HCEC 1CT (cell line): Measurements from ENCODE around the gene ACAN.

Experiments
- DNase-seq: peaks from one replicate; pipeline ENCODE4 v3.0.0-alpha.2; 2017

ACAN gene

DNA sequence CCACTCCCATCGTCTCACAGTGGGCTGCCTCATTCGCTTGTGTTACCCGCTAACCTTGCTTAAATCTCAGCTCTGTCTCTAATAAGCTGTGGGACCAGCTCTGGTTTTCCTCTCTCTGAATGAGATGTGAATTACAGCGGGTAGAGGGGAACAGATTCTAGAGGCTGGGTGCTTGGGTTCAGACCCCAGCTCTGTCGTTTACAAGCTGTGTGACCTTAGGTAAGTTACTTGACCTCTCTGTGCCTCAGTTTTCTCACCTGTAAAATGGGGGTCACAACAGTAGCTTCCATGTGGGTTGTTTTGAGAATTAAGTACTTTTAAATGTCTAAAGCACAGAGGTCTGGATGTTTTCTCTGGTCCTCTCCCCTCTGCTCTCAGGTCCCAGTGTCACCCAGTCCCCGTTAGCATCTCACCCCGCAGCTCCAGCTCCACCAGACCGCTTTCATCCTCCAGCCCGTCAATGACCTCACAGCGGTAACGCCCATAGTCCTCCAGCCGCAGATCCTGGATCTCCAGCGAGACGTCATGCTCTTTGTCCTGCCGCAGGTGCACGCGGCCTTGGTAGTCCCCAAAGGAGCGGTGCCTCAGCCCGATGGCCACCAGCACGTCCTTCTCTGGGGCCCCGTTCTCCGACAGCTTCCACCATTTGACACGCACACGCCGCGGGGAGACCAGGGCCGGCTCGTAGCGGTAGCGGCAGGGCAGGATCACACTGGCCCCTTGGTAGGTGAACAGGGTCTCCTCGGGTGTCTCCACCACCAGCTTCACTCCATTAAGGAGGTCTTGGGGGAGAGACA lies 77.9 kb downstream of the ACAN start:
- no peak for DNase-seq

DNA sequence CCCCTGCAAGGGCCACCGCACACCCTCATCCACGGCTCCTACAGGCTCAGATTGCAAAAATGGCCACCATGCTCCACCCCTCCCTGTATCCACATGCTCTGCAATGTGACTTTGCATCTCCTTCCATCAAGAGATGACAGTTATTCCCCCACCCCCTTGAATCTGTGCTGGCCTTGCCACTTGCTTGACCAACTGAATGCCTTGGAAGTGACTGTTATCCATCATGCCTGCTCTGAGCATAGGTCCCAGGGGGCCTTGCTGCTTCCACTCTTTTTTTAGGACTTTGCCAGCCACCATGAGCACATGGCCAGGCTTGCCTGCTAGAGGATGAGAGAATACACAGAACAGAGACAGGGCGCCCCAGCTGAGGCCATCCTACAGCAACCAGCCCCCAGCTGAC lies 78.5 kb downstream of the ACAN start:
- DNase-seq = no peak

DNA sequence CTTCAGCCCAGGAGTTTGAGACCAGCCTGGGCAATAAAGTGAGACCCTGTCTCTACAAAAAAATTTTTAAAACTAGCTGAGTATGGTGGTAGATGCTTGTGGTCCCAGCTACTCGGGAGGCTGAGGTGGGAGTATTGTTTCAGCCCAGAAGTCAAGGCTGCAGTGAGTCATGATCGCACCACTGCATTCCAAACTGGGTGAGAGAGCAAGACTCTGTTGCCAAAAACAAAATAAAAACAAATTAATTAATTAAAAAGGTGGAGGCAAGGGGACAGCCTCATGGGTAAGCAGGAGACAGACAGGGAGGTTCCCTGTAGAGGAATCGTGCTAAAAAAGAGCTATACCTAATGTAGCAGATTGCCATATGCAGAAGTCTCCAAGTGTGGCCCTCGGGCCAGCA lies 79.5 kb downstream of the ACAN start:
- no peak for DNase-seq

DNA sequence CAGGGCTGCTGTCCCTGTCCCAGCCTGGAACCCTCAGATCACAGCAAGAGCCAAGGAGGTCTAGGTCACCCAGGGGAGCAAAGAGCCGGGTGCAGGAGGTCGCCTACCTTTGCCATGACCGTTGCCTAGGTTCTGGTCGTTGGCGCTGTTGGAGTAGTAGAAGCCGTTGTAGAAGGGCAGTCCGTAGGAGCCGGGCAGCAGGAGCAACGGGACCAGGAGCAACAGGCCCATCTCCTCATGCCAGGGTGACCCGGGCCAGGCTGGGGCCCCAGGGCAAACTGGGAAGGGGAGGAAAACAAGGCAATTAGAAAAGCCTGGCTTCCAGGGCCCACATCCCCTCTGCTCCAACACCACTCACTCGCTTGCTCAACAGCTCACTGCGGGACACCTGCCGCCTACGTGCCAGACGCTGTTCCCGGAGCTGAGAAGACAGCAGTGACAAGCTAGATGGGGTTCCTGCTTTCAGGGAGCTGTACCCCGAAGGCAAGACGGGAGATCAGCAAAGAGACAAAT lies 83.9 kb downstream of the ACAN start:
- no peak for DNase-seq

DNA sequence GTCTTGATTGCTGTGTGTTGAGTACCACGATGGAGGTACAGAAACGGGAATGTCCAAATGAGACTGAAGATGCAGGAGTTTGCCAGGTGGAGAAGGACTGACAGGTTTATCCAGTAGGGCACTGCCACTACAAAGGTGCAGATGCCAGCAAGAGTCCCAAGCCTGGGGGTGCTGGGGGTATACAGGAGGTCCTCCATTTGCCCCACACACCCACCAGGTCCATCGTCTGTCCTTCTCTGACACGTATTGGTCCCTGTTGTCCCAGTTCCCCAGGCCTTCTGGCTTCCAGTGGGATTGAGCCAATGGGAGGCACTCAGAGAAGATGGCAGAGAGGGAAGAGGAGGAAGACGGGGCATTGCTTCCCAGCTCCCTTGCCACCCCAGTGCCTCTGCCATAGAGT lies 85.5 kb downstream of the ACAN start:
- no peak for DNase-seq

DNA sequence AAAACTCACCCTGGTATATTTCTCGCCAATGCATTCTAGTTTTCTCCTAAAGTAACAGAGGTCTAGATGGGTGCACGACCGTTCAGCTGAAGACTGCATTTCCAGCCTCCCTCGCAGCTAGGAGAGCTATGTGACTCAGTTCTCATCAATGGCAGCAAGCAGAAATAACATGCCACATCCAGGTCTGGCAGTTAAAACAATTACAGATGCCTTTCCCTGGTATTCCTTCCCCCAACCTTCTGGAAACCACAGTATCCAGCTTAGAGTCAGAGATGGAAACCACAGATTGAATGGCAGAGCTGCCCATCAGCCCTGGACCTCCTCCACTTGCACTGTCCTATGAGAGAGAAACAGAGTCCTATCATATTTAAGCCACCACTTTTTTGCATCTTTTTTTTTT lies 87.3 kb downstream of the ACAN start:
- no peak for DNase-seq

DNA sequence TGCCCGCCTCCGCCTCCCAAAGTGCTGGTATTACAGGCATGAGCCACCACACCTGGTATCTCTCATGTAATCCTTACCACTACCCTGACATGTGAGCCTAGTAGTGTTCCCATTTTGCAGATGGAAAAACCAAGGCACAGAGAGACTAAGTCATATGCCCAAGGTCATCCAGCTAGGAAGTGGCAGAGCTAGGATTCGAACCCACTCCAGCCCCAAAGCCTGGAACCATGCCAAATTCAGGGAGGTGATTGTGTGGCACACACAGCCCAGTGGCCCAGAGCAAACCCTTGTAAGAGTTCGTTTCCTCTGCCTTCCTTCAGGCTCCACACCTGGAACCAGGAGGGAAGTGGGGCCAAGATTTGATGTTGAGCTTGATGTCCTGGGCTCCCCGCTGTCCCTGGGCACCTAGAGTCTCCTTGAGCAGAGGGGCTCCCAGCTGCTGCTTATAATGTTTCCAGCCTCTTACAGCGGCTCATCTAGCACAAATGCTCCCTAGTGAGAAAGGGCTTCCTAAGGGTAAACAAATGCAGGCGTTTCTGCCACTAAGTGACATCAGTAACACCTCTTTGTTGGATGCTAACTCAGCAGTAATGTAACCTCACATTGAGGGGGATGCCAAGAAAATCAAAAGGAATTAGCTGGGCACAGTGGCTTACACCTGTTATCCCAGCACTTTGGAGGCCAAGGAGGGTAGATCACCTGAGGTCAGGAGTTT lies 88.5 kb downstream of the ACAN start:
- no peak for DNase-seq

DNA sequence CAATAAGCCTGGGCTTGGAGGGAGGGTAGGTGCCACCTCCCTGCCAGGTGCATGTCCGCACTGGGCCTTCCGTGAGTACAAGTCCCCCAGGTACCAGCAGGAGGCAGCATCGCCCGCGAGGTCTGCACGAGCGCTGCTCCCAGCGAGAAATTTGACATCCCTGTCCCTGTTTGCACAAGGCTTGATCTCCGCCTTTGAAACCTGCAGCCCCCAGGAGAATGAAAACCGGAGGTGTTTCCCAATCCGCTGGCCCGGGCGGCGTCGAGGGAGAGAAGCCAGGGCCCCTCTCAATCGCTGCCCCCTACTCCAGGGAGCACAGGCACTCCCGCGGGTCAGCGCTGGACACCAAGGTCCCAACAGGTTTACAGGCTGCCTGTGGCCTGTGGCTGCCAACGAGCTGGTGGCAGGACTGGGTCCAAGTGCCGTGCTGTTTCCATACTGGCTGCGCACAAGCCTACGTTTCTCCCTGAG lies 91.1 kb downstream of the ACAN start:
- DNase-seq = peak; percentile 30

DNA sequence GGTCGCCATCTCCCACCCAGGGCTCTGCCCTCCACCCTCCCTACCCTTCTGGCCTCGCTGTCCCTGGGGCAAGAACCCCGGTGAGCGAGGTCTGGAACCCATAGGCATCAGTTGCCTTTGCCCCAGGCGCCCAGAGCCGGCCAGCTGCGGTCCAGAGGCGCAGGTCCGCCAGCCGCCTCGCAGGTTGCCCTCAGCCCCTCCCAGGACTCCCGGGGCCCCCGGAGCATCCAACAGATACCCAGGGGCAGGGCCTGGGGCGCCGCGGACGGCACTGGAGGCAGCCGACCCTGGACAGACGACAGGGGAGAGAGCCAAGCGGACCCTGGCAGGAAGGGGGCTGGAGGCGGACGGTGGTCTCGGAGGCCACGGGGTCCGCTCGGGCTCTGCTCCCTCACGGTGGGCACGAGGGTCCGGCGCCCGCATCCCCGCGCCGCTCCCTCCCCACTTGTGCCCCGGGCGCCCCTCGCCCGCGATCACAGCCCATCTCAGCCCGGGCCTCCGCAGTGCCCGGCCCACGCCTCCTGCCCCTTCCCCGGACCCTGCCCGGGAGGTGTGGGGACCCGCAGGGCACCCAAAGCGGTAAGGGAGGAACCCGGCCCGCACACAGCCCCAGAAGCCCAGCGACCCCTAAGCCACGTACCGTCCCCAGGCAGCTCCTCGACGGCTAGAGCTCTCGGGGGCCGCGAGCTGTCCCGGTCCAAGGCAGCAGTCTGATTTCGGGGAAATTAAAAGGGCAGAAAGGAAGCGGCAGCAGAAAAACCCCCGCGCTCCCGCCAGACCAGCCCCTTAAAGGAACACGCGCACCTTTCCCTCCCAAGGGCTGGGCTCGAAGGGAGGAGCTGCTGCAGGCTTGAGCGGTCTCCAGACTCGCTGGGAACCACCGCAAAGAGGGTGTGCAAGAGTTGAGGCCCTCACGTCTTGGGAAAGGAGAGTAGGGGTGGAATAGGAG lies 91.9 kb downstream of the ACAN start, which contains the start of gene HAPLN3:
HAPLN3 (minus strand) TSS at position 726 of the 949 bp plus-strand sequence. CDS start 8,246 bp downstream, outside the sequence.
- peak; percentile 21 for DNase-seq

DNA sequence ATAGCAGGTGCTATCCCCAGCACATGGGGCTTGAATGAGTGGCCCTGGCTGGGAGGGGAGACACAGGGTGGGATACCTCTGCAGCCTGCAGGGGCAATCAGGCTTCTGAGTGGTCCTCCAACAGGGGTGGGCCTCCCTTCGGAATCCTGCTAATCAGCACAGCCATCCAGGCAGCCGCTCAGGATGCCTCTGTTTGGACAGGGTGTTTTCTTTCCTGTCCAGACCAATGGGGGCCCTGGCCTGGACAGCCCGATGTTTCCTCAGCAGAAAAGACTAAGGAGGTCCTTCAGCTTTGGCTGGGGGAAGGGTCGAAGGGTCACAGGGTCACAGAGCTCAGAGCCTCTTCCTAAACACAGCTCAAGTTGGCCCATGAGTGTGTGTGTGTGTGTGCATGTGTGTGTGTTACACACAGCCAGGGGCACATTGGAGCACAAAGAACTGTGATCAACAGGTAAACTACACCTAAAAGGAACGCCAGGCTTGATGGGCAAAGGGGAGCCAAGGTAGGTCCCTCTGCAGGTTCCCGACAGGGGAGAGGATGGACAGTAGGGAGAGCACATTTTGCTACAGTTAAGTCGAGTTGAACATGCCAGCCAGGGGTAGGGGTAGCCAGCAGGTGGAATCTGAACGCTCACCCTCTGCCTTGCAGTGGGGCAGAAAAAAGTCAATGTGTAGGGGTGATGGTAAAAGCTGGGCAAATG lies 93.2 kb downstream of the ACAN start:
- DNase-seq = no peak

DNA sequence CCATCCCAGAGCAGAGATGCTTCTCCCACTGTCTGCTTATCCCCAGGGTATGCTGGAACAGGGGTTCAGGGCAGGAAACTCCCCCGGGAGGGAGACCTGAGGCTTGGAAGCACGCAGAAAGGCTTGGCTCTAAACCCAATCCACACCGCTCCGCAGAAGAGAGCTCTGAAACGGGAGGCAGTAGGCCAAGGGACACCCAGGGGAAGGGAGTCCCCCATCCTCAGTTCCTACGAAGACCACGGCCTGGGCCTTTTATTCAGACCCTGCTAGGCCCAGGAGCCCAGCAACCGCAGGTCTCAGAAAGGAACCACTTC lies 93.9 kb downstream of the ACAN start:
- DNase-seq = no peak

DNA sequence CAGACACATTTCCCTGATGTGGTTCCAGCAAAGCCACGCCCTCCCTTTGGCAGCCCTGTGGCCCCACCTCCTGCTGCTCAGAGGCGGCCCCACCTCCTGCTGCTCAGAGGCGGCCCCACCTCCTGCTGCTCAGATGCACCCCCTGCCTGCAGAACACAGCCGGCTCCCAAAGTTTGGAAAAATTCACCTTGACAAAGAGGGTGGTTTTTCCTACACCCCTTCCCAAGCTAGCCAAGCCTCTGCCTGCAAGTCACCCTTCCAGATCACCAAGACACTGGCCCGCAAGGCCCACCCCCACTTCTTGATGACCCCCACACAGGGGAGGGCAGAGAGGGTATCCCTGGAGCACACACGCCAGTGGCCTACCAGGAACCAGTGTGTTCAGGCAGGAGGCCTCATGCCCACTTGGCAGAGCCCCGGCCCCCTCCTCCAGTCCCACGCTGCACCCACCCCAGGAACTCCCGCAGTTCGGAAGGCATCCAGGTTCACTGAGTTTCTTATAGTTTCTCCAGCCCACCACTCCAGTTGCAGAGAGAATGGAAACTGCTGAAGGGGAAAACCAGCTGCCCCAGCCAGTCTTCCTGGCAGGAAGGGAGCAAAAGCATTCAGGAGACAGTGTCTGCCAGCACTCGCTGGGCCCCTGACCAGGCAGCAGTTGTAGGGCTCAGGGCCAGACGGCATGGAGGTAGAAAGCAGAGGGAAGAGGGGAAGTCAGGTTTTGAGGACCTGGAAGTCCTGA lies 94.4 kb downstream of the ACAN start:
- DNase-seq = peak; percentile 71

DNA sequence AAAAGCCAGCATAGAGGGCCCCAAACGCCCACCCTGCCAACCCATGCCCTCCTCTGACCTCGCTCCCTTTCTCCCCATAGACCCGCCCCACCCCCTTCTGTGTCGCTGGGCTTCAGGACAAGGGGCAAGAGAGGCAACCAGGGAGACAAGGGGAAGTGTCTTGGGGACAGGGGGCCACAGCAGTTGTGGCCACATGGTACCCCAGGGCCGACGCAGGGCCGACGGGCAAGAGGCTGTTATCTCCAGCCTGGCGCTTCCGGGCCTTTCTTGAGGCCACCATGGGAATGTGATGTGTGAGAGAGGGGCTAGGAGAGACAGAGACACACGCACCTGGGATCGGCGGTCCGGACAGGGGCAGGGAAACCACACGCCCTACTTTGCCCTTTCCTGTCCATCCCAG lies 95.5 kb downstream of the ACAN start:
- DNase-seq = no peak

DNA sequence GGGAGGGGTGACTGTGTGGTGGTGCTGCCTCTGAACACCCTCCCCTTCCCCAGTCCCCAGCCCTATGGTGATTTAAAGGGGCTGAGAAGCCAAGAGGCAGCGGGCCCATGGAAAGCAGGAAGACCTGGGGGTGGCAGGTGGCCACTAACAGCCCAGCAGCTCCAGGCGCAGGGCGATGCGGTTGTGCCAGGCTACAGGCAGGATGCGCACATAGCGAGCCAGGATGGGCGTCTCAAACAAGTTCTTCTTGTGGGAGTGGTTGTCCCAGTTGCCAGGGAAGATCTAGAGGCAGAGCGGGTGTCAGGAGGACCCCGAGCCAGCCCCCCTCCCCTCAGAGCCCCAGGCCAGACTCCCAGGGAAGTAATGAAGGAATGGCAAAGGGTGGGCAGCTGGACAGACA lies 96.0 kb downstream of the ACAN start:
- no peak for DNase-seq

DNA sequence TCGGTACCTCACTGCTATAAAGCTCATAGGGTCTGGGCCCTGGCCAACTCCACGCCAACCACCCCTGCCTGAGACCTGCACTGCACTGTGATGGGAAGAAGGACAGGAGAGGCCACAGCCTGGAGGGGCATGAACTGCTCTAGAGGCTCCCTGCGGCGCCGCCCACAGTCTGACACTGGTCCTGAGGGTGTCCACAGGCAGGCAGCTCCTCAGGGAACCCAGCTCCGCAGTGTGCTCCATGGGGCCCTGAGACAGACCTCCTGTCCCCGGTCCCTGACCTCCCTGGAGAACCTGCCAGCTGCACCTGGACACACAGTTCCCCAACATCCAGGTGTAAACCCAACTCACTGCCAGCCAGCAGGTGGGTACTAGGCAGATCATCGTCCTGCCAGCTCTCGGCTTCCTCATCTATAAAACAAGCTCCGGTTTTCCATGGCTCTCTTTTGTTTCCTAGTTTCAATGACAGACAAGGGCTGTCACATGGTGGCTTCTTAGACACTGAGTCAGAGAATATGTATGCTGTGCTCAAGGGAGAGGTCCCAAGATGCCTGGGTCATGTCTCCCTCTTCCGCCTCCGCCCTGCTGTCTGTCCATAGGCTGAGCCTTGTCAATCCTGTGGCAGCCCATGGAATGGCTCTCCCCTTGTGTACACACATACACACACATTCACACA lies 97.2 kb downstream of the ACAN start:
- DNase-seq = no peak

DNA sequence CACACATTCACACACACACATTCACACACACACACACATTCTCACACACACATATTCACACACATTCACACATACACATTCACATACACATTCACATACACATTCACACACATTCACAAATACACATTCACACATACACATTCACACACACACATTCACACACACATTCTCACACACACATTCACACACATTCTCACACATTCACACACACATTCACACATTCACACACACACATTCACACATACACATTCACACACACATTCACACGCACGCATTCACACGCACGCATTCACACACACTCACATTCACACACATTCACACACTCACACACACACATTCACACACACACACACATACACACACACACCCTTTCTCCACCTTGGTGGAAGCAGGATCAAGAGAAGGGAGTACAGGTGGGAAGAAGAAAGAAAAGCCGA lies 97.8 kb downstream of the ACAN start:
- no peak for DNase-seq

DNA sequence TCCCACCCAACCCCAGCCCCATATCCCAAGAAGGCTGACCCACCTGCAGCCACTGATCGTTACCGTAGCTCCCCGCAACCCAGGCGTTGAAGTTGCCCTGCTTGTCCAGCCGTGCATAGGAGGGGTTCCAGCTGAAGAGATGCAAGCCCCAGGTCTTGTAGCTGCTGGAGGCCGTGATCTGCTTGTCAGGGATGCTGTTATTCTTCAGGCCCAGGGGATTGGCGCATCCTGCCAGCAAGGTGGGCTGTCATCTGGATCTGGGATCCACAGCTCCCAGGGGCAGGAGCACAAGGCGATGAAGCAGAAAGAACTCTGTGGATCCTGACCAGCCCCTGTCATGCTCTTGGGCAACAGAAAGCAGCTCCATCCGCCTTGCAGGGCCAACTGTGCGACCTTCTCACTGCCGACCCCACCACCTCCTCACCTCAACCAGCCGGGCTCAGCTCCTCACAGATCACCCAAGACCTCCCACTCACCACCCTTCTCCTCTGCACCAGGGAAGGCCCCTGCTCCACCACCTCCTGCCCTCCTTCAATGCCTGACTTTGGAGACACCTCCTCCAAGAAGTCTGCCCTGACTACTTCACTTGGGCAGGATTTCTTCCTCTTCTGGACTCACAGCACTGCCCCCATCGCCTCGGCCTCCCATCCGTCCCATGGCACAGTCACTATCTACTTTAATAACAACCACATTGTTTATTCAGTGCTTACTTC lies 98.4 kb downstream of the ACAN start:
- no peak for DNase-seq

DNA sequence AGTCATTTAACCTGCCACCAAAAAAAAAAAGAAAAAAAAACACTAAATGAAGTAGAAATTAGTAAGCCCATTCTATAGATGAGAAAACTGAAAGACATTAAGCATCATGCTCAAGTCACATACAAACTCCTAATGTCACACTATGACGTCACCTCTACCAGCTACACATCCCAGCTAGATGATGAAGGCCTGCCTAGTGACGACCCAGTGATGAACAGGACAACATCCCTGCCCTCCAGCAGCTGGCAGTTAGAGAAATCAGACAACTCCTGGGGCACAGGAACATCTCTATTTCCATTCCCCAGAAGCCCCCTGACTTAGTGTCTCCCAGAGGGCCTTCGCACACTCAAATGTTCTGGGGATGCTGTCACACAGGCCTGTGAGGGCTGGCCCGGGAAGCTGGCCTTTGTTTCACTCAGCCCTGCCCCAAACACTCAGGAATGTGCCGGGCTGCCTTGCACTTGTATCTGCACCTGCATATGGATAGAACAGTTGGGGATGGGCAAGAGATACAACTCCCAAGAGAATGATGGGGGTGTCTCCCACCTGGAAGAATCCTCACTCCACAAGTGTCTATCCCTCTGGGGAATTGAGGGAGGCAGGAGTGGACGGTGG lies 99.1 kb downstream of the ACAN start:
- no peak for DNase-seq

DNA sequence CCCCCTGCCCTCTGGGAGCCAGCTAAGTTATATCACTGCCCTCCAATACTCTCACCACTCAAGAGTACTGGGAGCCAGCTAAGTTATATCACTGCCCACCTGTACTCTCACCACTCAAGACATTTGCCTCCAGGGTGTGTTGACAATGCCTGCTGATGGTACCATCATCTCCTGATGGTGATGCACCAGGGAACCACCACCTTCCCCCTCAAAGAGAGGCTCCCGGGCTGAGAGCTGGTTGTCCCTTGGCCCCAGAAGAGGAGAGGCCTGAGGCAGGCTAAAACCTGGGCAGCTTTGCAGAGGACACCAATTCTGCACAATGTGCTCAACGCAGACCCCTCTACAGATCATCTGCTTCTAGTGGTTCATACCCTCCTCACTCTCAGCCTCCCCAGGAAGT lies 99.6 kb downstream of the ACAN start:
- DNase-seq = no peak

DNA sequence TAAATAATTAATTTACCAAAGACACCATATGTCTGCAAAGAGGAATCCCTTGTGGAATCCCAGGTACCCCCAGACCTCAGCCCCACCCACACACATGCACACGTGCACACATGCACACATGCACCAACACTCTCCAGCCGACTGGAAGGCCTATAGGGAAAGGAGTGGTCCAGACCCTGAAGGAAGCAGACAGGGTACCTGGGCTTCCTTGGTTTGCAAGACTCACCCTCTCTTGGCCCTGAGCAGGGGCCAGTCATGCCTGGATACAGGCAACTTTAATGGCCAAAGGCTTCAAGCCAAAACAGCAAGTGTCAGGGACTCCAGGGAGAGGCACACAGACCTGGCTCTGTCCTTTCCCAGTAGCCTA lies 101.0 kb downstream of the ACAN start:
- no peak for DNase-seq
